SK-N-SH (cell line): ENCODE measurements around the gene MEG3. TPM values are rescaled to one million over a fixed set of nuclear protein-coding genes. Genes with fewer than 3 reads are reported as not detected.

Source experiments
- CTCF ChIA-PET: fragments of 300-600, 350-600 bp; formaldehyde crosslinking; extraction: SDS; loops from one replicate; lab custom pipeline; 2021; lab: Yijun Ruan, JAX
- POLR2A ChIA-PET: fragments of 350-600 bp; sonication (Branson Sonifier 250); formaldehyde crosslinking; extraction: SDS; loops from one replicate; lab custom pipeline; 2020; ENCODE audit warnings: antibody characterized with exemption, inconsistent platforms; lab: Yijun Ruan, JAX
- DNase-seq: peaks from one replicate; pipeline ENCODE4 v3.0.0; 2012
- H2AFZ ChIP-seq: fragments of 200-600 bp; sonication (generic); 2 replicates; pipeline ENCODE4 v1.8.1; 2016; ENCODE audit warnings: antibody characterized with exemption, mild to moderate bottlenecking, low read depth
- H3F3A ChIP-seq: fragments of 200-600 bp; sonication (generic); replicated peaks from 2 replicates; pipeline ENCODE3; 2016; ENCODE audit warnings: antibody characterized with exemption, mild to moderate bottlenecking; ENCODE audit not compliant: insufficient read depth
- H3K27ac ChIP-seq, 2 experiments: fragments of 200-500 bp in 1 of 2; fragments of 200-600 bp in 1 of 2; sonication (Bioruptor generic) in 1 of 2; sonication (generic), shearing (Covaris generic) in 1 of 2; 2 replicates each; pipeline versions ENCODE4 v1.5.1 to v1.6.1; 2014 to 2016; ENCODE audit warnings: low read depth in 2 of 2, inconsistent platforms in 1 of 2, low read length in 1 of 2, mild to moderate bottlenecking in 1 of 2, mixed read lengths in 1 of 2
- H3K27me3 ChIP-seq: fragments of 200-600 bp; sonication (generic), shearing (Covaris generic); 2 replicates; pipeline ENCODE4 v1.6.1; 2016; ENCODE audit warnings: mixed run types; ENCODE audit not compliant: insufficient read depth
- H3K36me3 ChIP-seq, 2 experiments: fragments of 200-500 bp in 1 of 2; fragments of 200-600 bp in 1 of 2; sonication (Bioruptor generic) in 1 of 2; sonication (generic) in 1 of 2; replicated peaks in 1 of 2; 2 replicates each; pipeline versions ENCODE3 to v1.5.1; 2014 to 2016; ENCODE audit warnings: low read length in 1 of 2, mild to moderate bottlenecking in 1 of 2; ENCODE audit not compliant: insufficient read depth in 2 of 2, control insufficient read depth in 1 of 2
- H3K4me1 ChIP-seq, 2 experiments: fragments of 200-500 bp in 1 of 2; fragments of 200-600 bp in 1 of 2; sonication (Bioruptor generic) in 1 of 2; sonication (generic), shearing (Covaris generic) in 1 of 2; 2 replicates each; pipeline versions ENCODE4 v1.5.1 to v1.6.1; 2014 to 2016; ENCODE audit warnings: low read depth in 1 of 2, low read length in 1 of 2, mixed run types in 1 of 2; ENCODE audit not compliant: insufficient read depth in 2 of 2, control insufficient read depth in 1 of 2
- H3K4me2 ChIP-seq: fragments of 200-600 bp; sonication (generic), shearing (Covaris generic); 2 replicates; pipeline ENCODE4 v1.6.1; 2017; ENCODE audit warnings: mixed run types
- H3K4me3 ChIP-seq, 2 experiments: fragments of 200-500 bp in 1 of 2; fragments of 200-600 bp in 1 of 2; sonication (Bioruptor generic) in 1 of 2; sonication (generic), shearing (Covaris generic) in 1 of 2; 2 replicates each; pipeline versions ENCODE4 v1.5.1 to v1.8.1; 2014 to 2016; ENCODE audit warnings: low read depth in 2 of 2, inconsistent platforms in 1 of 2, low read length in 1 of 2, mild to moderate bottlenecking in 1 of 2, mixed read lengths in 1 of 2, moderate library complexity in 1 of 2
- H3K79me2 ChIP-seq: fragments of 200-600 bp; sonication (generic); 2 replicates; pipeline ENCODE4 v1.8.1; 2017; ENCODE audit warnings: mild to moderate bottlenecking; ENCODE audit not compliant: insufficient read depth
- H3K9ac ChIP-seq: fragments of 200-600 bp; sonication (generic); 2 replicates; pipeline ENCODE4 v1.6.1; 2017; ENCODE audit warnings: mixed run types
- H3K9me2 ChIP-seq: fragments of 200-600 bp; sonication (generic); 2 replicates; pipeline ENCODE4 v1.6.1; 2017; ENCODE audit warnings: mixed run types
- H3K9me3 ChIP-seq: fragments of 200-600 bp; sonication (generic); 2 replicates; pipeline ENCODE4 v1.6.1; 2017; ENCODE audit warnings: mixed run types, mild to moderate bottlenecking, moderate library complexity
- H4K20me1 ChIP-seq: fragments of 200-600 bp; sonication (generic); 2 replicates; pipeline ENCODE4 v1.6.1; 2017; ENCODE audit warnings: mild to moderate bottlenecking, mixed run types; ENCODE audit not compliant: insufficient read depth
- ELF1 ChIP-seq: IDR thresholded peaks from 2 replicates; pipeline ENCODE4 v1.4.0; 2012
- EP300 ChIP-seq, 2 experiments: IDR thresholded peaks; 2 replicates each; pipeline versions ENCODE4 v1.4.0 to v1.6.1; 2012; ENCODE audit warnings: borderline replicate concordance in 1 of 2, low read depth in 1 of 2, low read length in 1 of 2
- FOXM1 ChIP-seq: IDR thresholded peaks from 2 replicates; pipeline ENCODE4 v1.4.0; 2012; ENCODE audit warnings: low read depth, mild to moderate bottlenecking
- GATA2 ChIP-seq: sonication (generic); formaldehyde crosslinking; IDR thresholded peaks from 2 replicates; pipeline ENCODE4 v1.5.0; 2020; ENCODE audit warnings: mild to moderate bottlenecking, missing genetic modification reagents
- IRF3 ChIP-seq: fragments of 150-350 bp; IDR thresholded peaks from 2 replicates; pipeline ENCODE4 v1.6.1; 2016; ENCODE audit warnings: mild to moderate bottlenecking, low read depth, low read length
- MAX ChIP-seq: IDR thresholded peaks from 2 replicates; pipeline ENCODE4 v1.4.0; 2012; ENCODE audit warnings: low read depth
- MEF2A ChIP-seq: IDR thresholded peaks from 2 replicates; pipeline ENCODE4 v1.4.0; 2012; ENCODE audit warnings: low read depth, borderline replicate concordance
- NFIC ChIP-seq: IDR thresholded peaks from 2 replicates; pipeline ENCODE4 v1.4.0; 2012; ENCODE audit warnings: borderline replicate concordance
- PBX3 ChIP-seq: IDR thresholded peaks from 2 replicates; pipeline ENCODE4; 2012
- POLR2AphosphoS5 ChIP-seq: IDR thresholded peaks from 2 replicates; pipeline ENCODE4 v1.6.1; 2012; ENCODE audit warnings: low read depth, low read length
- RFX5 ChIP-seq: IDR thresholded peaks from 2 replicates; pipeline ENCODE4 v1.6.1; 2012; ENCODE audit warnings: mild to moderate bottlenecking, improper control_type of control experiment, low read length
- RXRA ChIP-seq: IDR thresholded peaks from 2 replicates; pipeline ENCODE4 v1.4.0; 2012; ENCODE audit warnings: low read depth, mild to moderate bottlenecking, borderline replicate concordance
- SIN3A ChIP-seq: IDR thresholded peaks from 2 replicates; pipeline ENCODE4 v1.6.1; 2012; ENCODE audit warnings: low read depth, mild to moderate bottlenecking, low read length, moderate library complexity, borderline replicate concordance
- SMC3 ChIP-seq: IDR thresholded peaks from 2 replicates; pipeline ENCODE4 v1.6.1; 2012; ENCODE audit warnings: low read depth, low read length, improper control_type of control experiment
- TAF1 ChIP-seq: IDR thresholded peaks from 2 replicates; pipeline ENCODE4 v1.6.1; 2012; ENCODE audit warnings: low read depth, mild to moderate bottlenecking, low read length, moderate library complexity, borderline replicate concordance
- TCF12 ChIP-seq: IDR thresholded peaks from 2 replicates; pipeline ENCODE4 v1.4.0; 2012
- ZBTB33 ChIP-seq: IDR thresholded peaks from 2 replicates; pipeline ENCODE4 v1.4.0; 2012; ENCODE audit warnings: low read depth, borderline replicate concordance
- WGBS: methylation state at CpG from one replicate; pipeline ENCODE4 v1.1.6; 2017; ENCODE audit warnings: low lambda C conversion rate; 5-methylcytosine and 5-hydroxymethylcytosine counted together
- polyA plus RNA-seq, 3 experiments: library from polyadenylated mRNA; depleted of rRNA; stranded (reverse); fragments of >200 nt; gene quantifications; 2 replicates each; pipeline ENCODE4 v1.2.3, GENCODE V29; 2012

MEG3 gene
- polyA plus RNA-seq, 1 of the 3 experiments (the other 2 are of a cell fraction), result not detected

GRCh38 chr14:100894416-100894815, 68.5 kb downstream of the MEG3 start:
- Histone ChIP-seq H3K4me3 (no peak overlapping the region), H3K9me2 (no peaks in the 10 kb centered on the region), H3F3A (no peaks in the 10 kb centered on the region), H3K79me2 (no peaks in the 10 kb centered on the region), H3K9ac (no peak overlapping the region), H3K36me3 (no peaks in the 10 kb centered on the region), H2AFZ (no peak overlapping the region), H4K20me1 (no peaks in the 10 kb centered on the region), H3K27ac (peak overlapping the region in 1 of 2 experiments; percentile 63; a peak in 1 of 4 replicates), H3K4me1 (peaks cover 0 to 82% of the 10 kb centered on the region in 2 experiments; a peak in 3 of 4 replicates), H3K9me3 (no peaks in the 10 kb centered on the region), H3K27me3 (no peaks in the 10 kb centered on the region), H3K4me2 (no peak overlapping the region)
- no peak for TF ChIP-seq FOXM1
- TF ChIP-seq MAX, result no peak
- no peak for TF ChIP-seq SMC3
- TF ChIP-seq SIN3A, result no peak
- TF ChIP-seq ZBTB33, result no peak
- TF ChIP-seq RXRA, result no peak
- TF ChIP-seq NFIC, result no peak
- TF ChIP-seq ELF1, result no peak
- TF ChIP-seq TAF1, result no peak
- no peak for TF ChIP-seq POLR2AphosphoS5
- no peak for TF ChIP-seq IRF3
- TF ChIP-seq RFX5, result no peak
- no peak for TF ChIP-seq GATA2 (CRISPR knock-in tag)
- TF ChIP-seq MEF2A, result no peak
- TF ChIP-seq TCF12, result no peak
- no peak for TF ChIP-seq PBX3
- no peak for TF ChIP-seq EP300 (IDR thresholded peaks at IDR 0.05; ENCODE audit: borderline replicate concordance in 1 of 2, low read depth in 1 of 2, low read length in 1 of 2)
- CTCF ChIA-PET, result interaction anchor here (1.2 to 1.4 kb wide), 2 partner anchors 166 to 341 kb away, joined by 3 to 4 read pairs; no protein-coding TSS in a partner anchor
- POLR2A ChIA-PET, result no interaction called here
- 66% methylated on average over 6 of the region's 6 CpGs for WGBS
- no peak for DNase-seq
